GM11168 (cell line): ENCODE data around the gene SLC35E3.
"Not testable (repeated sequence)": the region's sequence is repeated elsewhere in the genome, so short reads cannot be mapped to it uniquely, and the experiment has no call there.

Experiments
- in situ Hi-C: fragments of 300-500 bp; cut with MboI; formaldehyde crosslinking; loops from one replicate; pipeline ENCODE4 v1.12.0; 2022; ENCODE audit warnings: low sequenced_read_pairs; ENCODE audit not compliant: unreplicated experiment

The SLC35E3 gene

GRCh38 chr12:68810027-68810389 lies 64.0 kb downstream of the SLC35E3 start:
- in situ Hi-C loops: not testable (repeated sequence)

- in situ Hi-C loops: not testable (repeated sequence)
Measured at GRCh38 chr12:68811573-68811972, 65.6 kb downstream of the SLC35E3 start.

- in situ Hi-C loops: no loop called here
Measured at GRCh38 chr12:68812553-68813241, 66.7 kb downstream of the SLC35E3 start.

- in situ Hi-C loops: no loop called here
Measured at GRCh38 chr12:68813242-68813593, 67.2 kb downstream of the SLC35E3 start.

GRCh38 chr12:68814490-68815231 lies 68.7 kb downstream of the SLC35E3 start:
- in situ Hi-C loops: no loop called here

- in situ Hi-C loops: no loop called here
Measured at GRCh38 chr12:68815232-68815927, 69.4 kb downstream of the SLC35E3 start.

GRCh38 chr12:68815928-68816800 lies 70.2 kb downstream of the SLC35E3 start:
- in situ Hi-C loops: no loop called here

- in situ Hi-C loops: not testable (repeated sequence)
Measured at GRCh38 chr12:68819481-68819880, 73.5 kb downstream of the SLC35E3 start.

- in situ Hi-C loops: no loop called here
Measured at GRCh38 chr12:68821357-68822188, 75.6 kb downstream of the SLC35E3 start.

- in situ Hi-C loops: no loop called here
Measured at GRCh38 chr12:68823696-68824095, 77.7 kb downstream of the SLC35E3 start.

- in situ Hi-C loops: no loop called here
Measured at GRCh38 chr12:68824131-68824530, 78.2 kb downstream of the SLC35E3 start.

- in situ Hi-C loops: no loop called here
Measured at GRCh38 chr12:68824597-68825250, 78.7 kb downstream of the SLC35E3 start.

- in situ Hi-C loops: no loop called here
Measured at GRCh38 chr12:68825569-68826217, 79.7 kb downstream of the SLC35E3 start.

GRCh38 chr12:68827895-68828671 lies 82.1 kb downstream of the SLC35E3 start:
- in situ Hi-C loops: no loop called here

GRCh38 chr12:68828672-68829068 lies 82.7 kb downstream of the SLC35E3 start:
- in situ Hi-C loops: no loop called here
